OCI-LY1 (cell line): Measurements from ENCODE around the gene RET.

ENCODE experiments used
- H2AFZ ChIP-seq: fragments of 200-600 bp; sonication (generic), shearing (Covaris generic); 2 replicates; pipeline ENCODE4 v1.6.0; 2014; ENCODE audit warnings: antibody characterized with exemption, mild to moderate bottlenecking, low read length
- H3F3A ChIP-seq: fragments of 200-600 bp; sonication (generic), shearing (Covaris generic); 2 replicates; pipeline ENCODE4 v1.6.0; 2014; ENCODE audit warnings: mild to moderate bottlenecking, antibody characterized with exemption, low read length, moderate library complexity; ENCODE audit not compliant: insufficient read depth
- H3K27ac ChIP-seq: fragments of 200-600 bp; sonication (generic); 2 replicates; pipeline ENCODE4 v1.5.1; 2014; ENCODE audit warnings: low read length, mixed run types, mild to moderate bottlenecking, low read depth; ENCODE audit not compliant: poor library complexity, severe bottlenecking
- H3K27me3 ChIP-seq: fragments of 200-600 bp; sonication (generic); 2 replicates; pipeline ENCODE4 v1.6.0; 2014; ENCODE audit warnings: antibody characterized with exemption, mild to moderate bottlenecking, low read length, moderate library complexity; ENCODE audit not compliant: insufficient read depth
- H3K36me3 ChIP-seq: fragments of 200-600 bp; sonication (generic); 2 replicates; pipeline ENCODE4 v1.6.1; 2014; ENCODE audit warnings: mild to moderate bottlenecking, antibody characterized with exemption, low read length, moderate library complexity, mixed read lengths; ENCODE audit not compliant: insufficient read depth
- H3K4me1 ChIP-seq: fragments of 200-600 bp; sonication (generic); 2 replicates; pipeline ENCODE4 v1.5.1; 2014; ENCODE audit warnings: mild to moderate bottlenecking, low read length, moderate library complexity; ENCODE audit not compliant: insufficient read depth, severe bottlenecking
- H3K4me2 ChIP-seq: fragments of 200-600 bp; sonication (generic), shearing (Covaris generic); 2 replicates; pipeline ENCODE4 v1.6.1; 2014; ENCODE audit warnings: low read length
- H3K4me3 ChIP-seq: fragments of 200-600 bp; sonication (generic); 2 replicates; pipeline ENCODE4 v1.5.1; 2014; ENCODE audit warnings: low read length, low read depth, mild to moderate bottlenecking, mixed read lengths; ENCODE audit not compliant: poor library complexity, severe bottlenecking
- H3K79me2 ChIP-seq: fragments of 200-600 bp; shearing (Covaris generic); 2 replicates; pipeline ENCODE4 v1.6.1; 2016; ENCODE audit warnings: mixed run types, low read length, mixed read lengths; ENCODE audit not compliant: insufficient read depth
- H3K9ac ChIP-seq: fragments of 200-600 bp; sonication (generic), shearing (Covaris generic); 2 replicates; pipeline ENCODE4 v1.6.1; 2014; ENCODE audit warnings: mild to moderate bottlenecking, low read length, mixed read lengths
- H3K9me2 ChIP-seq: fragments of 200-600 bp; sonication (generic), shearing (Covaris generic); 2 replicates; pipeline ENCODE4 v1.6.1; 2014; ENCODE audit warnings: low read depth, mild to moderate bottlenecking, low read length, mixed read lengths
- H3K9me3 ChIP-seq: fragments of 200-600 bp; shearing (Covaris generic); 2 replicates; pipeline ENCODE4 v1.6.1; 2014; ENCODE audit warnings: low read length, mixed read lengths
- H4K20me1 ChIP-seq: fragments of 200-600 bp; sonication (generic), shearing (Covaris generic); 2 replicates; pipeline ENCODE4 v1.6.0; 2016; ENCODE audit warnings: mild to moderate bottlenecking, low read length; ENCODE audit not compliant: insufficient read depth
- EZH2 ChIP-seq: fragments of 200-600 bp; sonication (generic), shearing (Covaris generic); IDR thresholded peaks from 2 replicates; pipeline ENCODE4 v1.8.0; 2017; ENCODE audit warnings: borderline replicate concordance, mixed run types, mild to moderate bottlenecking, antibody characterized with exemption, low read length, moderate library complexity, mixed read lengths
- TF ChIP-seq, protein P1 (sequence below): fragments of 200-600 bp; sonication (generic), shearing (Covaris generic); IDR thresholded peaks from 2 replicates; pipeline ENCODE4 v1.5.1; 2017; ENCODE audit warnings: mild to moderate bottlenecking, antibody characterized with exemption, low read length, moderate library complexity, mixed read lengths

RET gene

DNA sequence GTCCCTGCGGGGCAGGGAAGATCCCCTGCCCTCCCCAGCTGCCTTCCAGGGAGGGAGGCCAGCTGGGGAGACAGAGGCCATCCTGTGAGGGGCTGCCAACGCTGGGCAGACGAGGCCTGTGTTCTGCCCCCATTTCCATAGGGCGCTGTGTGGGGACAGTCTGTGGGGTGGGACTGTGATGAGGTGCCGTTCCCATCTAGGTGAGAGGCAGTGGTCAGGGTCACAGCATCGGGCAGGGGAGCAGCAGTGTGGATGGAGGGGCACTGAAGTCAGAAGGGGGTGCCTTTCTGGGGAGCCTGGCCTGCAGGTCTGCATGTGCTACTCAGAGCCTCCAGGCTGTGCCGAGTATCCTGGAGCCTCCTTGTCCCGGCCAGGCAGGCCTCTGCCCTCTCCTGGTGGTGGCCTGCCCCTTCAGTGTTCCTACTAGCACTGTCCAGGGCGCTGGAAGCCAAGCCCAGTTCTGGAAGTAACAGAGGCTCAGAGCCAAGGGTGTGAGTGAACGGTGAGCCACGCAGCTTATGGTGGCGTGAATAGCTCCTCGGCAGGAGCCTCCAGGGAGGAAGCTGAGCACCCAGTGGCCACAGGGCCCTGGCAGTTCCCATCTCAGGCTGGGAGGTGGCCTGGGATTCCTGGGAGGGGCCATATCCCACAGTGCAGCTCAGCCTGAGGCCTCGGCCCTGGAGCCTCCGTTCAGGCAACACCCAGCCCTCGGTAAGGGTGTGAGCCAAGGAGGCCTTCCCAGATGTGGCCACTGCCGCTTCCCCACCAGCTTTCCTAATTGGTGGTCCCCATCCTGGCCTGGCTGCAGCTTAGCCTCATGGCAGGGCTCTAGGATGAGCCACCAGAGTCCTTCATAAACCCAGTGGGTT is 38.1 kb downstream of the RET start:
- Histone ChIP-seq H3K4me1 (no peaks in the 10 kb centered on the region), H3K4me3 (no peak overlapping the region), H3K36me3 (no peaks in the 10 kb centered on the region), H3F3A (no peaks in the 10 kb centered on the region), H3K27me3 (no peaks in the 10 kb centered on the region), H3K4me2 (no peak overlapping the region), H3K9me2 (no peaks in the 10 kb centered on the region), H3K79me2 (no peaks in the 10 kb centered on the region), H3K9me3 (no peaks in the 10 kb centered on the region), H2AFZ (no peak overlapping the region), H4K20me1 (no peaks in the 10 kb centered on the region), H3K9ac (no peak overlapping the region), H3K27ac (no peak overlapping the region)
- TF ChIP-seq, protein P1, sequence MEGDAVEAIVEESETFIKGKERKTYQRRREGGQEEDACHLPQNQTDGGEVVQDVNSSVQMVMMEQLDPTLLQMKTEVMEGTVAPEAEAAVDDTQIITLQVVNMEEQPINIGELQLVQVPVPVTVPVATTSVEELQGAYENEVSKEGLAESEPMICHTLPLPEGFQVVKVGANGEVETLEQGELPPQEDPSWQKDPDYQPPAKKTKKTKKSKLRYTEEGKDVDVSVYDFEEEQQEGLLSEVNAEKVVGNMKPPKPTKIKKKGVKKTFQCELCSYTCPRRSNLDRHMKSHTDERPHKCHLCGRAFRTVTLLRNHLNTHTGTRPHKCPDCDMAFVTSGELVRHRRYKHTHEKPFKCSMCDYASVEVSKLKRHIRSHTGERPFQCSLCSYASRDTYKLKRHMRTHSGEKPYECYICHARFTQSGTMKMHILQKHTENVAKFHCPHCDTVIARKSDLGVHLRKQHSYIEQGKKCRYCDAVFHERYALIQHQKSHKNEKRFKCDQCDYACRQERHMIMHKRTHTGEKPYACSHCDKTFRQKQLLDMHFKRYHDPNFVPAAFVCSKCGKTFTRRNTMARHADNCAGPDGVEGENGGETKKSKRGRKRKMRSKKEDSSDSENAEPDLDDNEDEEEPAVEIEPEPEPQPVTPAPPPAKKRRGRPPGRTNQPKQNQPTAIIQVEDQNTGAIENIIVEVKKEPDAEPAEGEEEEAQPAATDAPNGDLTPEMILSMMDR: no peak
- TF ChIP-seq EZH2: no peak

DNA sequence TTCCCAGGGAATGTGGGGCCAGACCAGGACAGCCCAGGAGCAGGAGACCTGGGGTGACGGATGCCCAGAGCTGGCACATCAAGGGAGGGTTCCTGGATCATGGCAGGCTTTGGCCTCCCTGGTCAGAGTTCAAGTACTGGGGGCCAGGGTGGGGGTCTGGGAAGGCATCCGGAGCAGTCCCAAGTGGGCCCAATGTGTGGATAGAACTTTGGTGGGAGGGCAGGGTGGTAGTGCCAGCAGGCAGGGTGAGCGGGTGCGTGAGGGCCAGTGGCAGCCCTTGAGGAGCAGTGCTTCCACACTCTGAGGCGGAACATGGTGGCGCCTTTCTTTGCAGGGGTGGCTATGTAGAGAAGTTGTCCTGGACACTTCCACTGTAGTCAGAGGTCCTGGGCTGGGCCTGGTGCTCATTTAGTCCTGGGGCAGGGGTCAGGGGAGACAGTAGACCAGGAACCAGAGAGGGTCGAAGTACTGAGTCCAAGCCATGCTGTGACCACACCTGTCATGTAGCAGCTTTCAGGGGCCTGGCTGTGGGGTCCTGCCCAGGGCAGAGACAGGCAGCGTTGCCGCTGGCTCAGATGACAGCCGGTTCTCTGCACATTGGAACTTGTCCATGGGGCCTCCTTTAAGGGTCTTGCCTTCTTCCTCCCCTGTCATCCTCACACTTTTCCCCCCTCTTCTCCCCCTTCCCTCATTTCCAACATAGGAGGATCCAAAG is 39.2 kb downstream of the RET start:
- Histone ChIP-seq H3F3A (no peaks in the 10 kb centered on the region), H3K36me3 (no peaks in the 10 kb centered on the region), H3K9ac (no peak overlapping the region), H3K79me2 (no peaks in the 10 kb centered on the region), H3K4me2 (no peak overlapping the region), H3K4me3 (no peak overlapping the region), H3K9me3 (no peaks in the 10 kb centered on the region), H4K20me1 (no peaks in the 10 kb centered on the region), H3K27ac (no peak overlapping the region), H3K9me2 (no peaks in the 10 kb centered on the region), H2AFZ (no peak overlapping the region), H3K4me1 (no peaks in the 10 kb centered on the region), H3K27me3 (no peaks in the 10 kb centered on the region)
- TF ChIP-seq EZH2: no peak
- TF ChIP-seq, protein P1: no peak

DNA sequence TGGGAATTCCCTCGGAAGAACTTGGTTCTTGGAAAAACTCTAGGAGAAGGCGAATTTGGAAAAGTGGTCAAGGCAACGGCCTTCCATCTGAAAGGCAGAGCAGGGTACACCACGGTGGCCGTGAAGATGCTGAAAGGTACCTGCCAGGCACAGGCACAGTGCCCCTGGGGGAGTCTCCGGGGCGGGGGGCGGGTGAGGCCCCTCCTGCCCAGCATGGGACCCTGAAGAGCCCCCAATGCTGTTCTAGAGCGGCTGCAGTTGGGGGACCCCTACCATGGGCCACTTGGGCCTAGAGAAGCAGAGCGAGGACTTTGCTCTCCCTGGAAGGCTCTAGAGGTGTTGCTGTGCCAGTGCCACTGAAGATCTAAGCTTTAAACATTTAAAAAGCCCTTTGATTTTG is 39.7 kb downstream of the RET start:
- no peak overlapping the region for H3K4me2 ChIP-seq
- no peaks in the 10 kb centered on the region for H3K27me3 ChIP-seq
- no peaks in the 10 kb centered on the region for H3K79me2 ChIP-seq
- H3K36me3 ChIP-seq: no peaks in the 10 kb centered on the region
- no peak overlapping the region for H3K27ac ChIP-seq
- H3K9ac ChIP-seq: no peak overlapping the region
- no peaks in the 10 kb centered on the region for H3K9me2 ChIP-seq
- no peaks in the 10 kb centered on the region for H3F3A ChIP-seq
- H3K4me1 ChIP-seq: no peaks in the 10 kb centered on the region
- no peak overlapping the region for H2AFZ ChIP-seq
- H3K4me3 ChIP-seq: no peak overlapping the region
- TF ChIP-seq, protein P1: no peak
- no peak for TF ChIP-seq EZH2
- no peaks in the 10 kb centered on the region for H4K20me1 ChIP-seq
- no peaks in the 10 kb centered on the region for H3K9me3 ChIP-seq
